K562 (cell line): ENCODE measurements around the gene ZBTB47. TPM values are rescaled to one million over a fixed set of nuclear protein-coding genes. Genes with fewer than 3 reads are reported as not detected.

Experiments
- ADNP ChIP-seq: fragments of 200-800 bp; sonication (Bioruptor generic); IDR thresholded peaks from 2 replicates; pipeline ENCODE4 v1.6.1; 2016; ENCODE audit warnings: missing genetic modification characterization, missing compliant biosample characterization
- BRF1 ChIP-seq: IDR thresholded peaks from 3 replicates; pipeline ENCODE4 v1.6.1; 2011; ENCODE audit warnings: borderline replicate concordance, mild to moderate bottlenecking; ENCODE audit not compliant: insufficient read length; ENCODE audit errors: extremely low read depth
- CBFA2T3 ChIP-seq: fragments of 450-650 bp; IDR thresholded peaks from 2 replicates; pipeline ENCODE4 v1.6.1; 2017
- E2F6 ChIP-seq, 2 experiments: IDR thresholded peaks; 2 replicates each; pipeline ENCODE4 v1.6.1; 2011; ENCODE audit warnings: borderline replicate concordance in 1 of 2, control low read depth in 1 of 2, low read depth in 1 of 2, low read length in 1 of 2, mild to moderate bottlenecking in 1 of 2, mixed read lengths in 1 of 2, moderate library complexity in 1 of 2; ENCODE audit not compliant: insufficient read depth in 1 of 2, insufficient read length in 1 of 2, poor library complexity in 1 of 2, severe bottlenecking in 1 of 2; ENCODE audit errors: extremely low read depth in 1 of 2
- HNRNPL ChIP-seq: fragments of 200-400 bp; formaldehyde crosslinking; IDR thresholded peaks from 2 replicates; pipeline ENCODE4 v1.6.1; 2017; ENCODE audit warnings: low read depth, mild to moderate bottlenecking, low read length
- LCOR ChIP-seq: sonication (generic); formaldehyde crosslinking; IDR thresholded peaks from 2 replicates; pipeline ENCODE4 v1.8.0; 2022; ENCODE audit warnings: mild to moderate bottlenecking, missing genetic modification reagents
- MCM5 ChIP-seq: fragments of 450-650 bp; IDR thresholded peaks from 2 replicates; pipeline ENCODE4 v1.6.1; 2016; ENCODE audit warnings: low read depth
- NFE2 ChIP-seq: IDR thresholded peaks from 2 replicates; pipeline ENCODE4 v1.6.1; 2014; ENCODE audit warnings: antibody characterized with exemption, low read depth
- POLR2AphosphoS2 ChIP-seq: IDR thresholded peaks from 2 replicates; pipeline ENCODE4 v1.6.1; 2012; ENCODE audit warnings: low read length, improper control_type of control experiment
- PURB ChIP-seq: sonication (generic); formaldehyde crosslinking; IDR thresholded peaks from 2 replicates; pipeline ENCODE4 v1.9.0; 2021; ENCODE audit warnings: low read depth, mild to moderate bottlenecking, missing genetic modification reagents
- SAFB2 ChIP-seq: fragments of 200-400 bp; formaldehyde crosslinking; IDR thresholded peaks from 2 replicates; pipeline ENCODE4 v1.6.1; 2018; ENCODE audit warnings: borderline replicate concordance, low read length, low read depth, moderate library complexity; ENCODE audit not compliant: severe bottlenecking
- SMARCA4 ChIP-seq: fragments of 450-650 bp; IDR thresholded peaks from 2 replicates; pipeline ENCODE4 v1.6.1; 2016
- SNAPC5 ChIP-seq: fragments of 250-450 bp; sonication (Bioruptor Pico); IDR thresholded peaks from 2 replicates; pipeline ENCODE4 v1.8.0; 2021; ENCODE audit warnings: moderate library complexity, mild to moderate bottlenecking, inconsistent platforms
- TFAM ChIP-seq: fragments of 250-450 bp; sonication (Bioruptor Pico); conservative IDR thresholded peaks from 2 replicates; pipeline ENCODE4 v1.5.0; 2021; ENCODE audit warnings: mild to moderate bottlenecking, moderate library complexity
- ZFP1 ChIP-seq: fragments of 450-650 bp; formaldehyde crosslinking; IDR thresholded peaks from 2 replicates; pipeline ENCODE4 v1.4.0; 2020; ENCODE audit warnings: mild to moderate bottlenecking, mixed read lengths
- ZNF316 ChIP-seq: fragments of 450-650 bp; IDR thresholded peaks from 2 replicates; pipeline ENCODE4 v1.6.1; 2016
- ZNF445 ChIP-seq: fragments of 250-450 bp; sonication (Bioruptor Pico); IDR thresholded peaks from 2 replicates; pipeline ENCODE4 v1.4.0; 2020; ENCODE audit warnings: low read depth, mild to moderate bottlenecking, moderate library complexity
- polyA plus RNA-seq, 8 experiments: library from polyadenylated mRNA; depleted of rRNA in 4 of 8; stranded (reverse) in 5 of 8; unstranded in 3 of 8; fragments of >200 nt; fragmentation: Nextera tagmentation in 2 of 8; fragmentation: Illumina TruSeq in 1 of 8; extraction: Ambion mirVana in 2 of 8; extraction: Trizol in 1 of 8; gene quantifications; 2 replicates each; pipeline versions ENCODE4 v1.2.1 to v1.2.3, GENCODE V29; 2011 to 2014; ENCODE audit warnings: inconsistent platforms in 1 of 8, missing spikeins in 1 of 8
- total RNA-seq, 7 experiments: library from RNA; depleted of rRNA in 6 of 7; stranded (reverse); fragments of >200 nt in 6 of 7; fragmentation: Illumina TruSeq in 2 of 7; extraction: Trizol in 2 of 7; gene quantifications; 2 replicates each; pipeline versions ENCODE4 v1.2.1 to v1.2.3, GENCODE V29; 2011 to 2021; ENCODE audit warnings: low replicate concordance in 1 of 7
- TF ChIP-seq, protein P1 (sequence below): sonication (generic); IDR thresholded peaks from 2 replicates; pipeline ENCODE4 v1.6.1; 2016
- TF ChIP-seq, protein P2 (sequence below): fragments of 250-450 bp; sonication (Bioruptor Pico); IDR thresholded peaks from 2 replicates; pipeline ENCODE4 v1.4.0; 2020; ENCODE audit warnings: mild to moderate bottlenecking, moderate library complexity, borderline replicate concordance

ZBTB47 gene
- total and polyA plus RNA-seq, 9 of the 15 experiments (the other 6 are each of a cell fraction or from before 2014, with no cell fraction given): 0.11 to 4.6 (median 1.7) TPM; not detected in 1

DNA sequence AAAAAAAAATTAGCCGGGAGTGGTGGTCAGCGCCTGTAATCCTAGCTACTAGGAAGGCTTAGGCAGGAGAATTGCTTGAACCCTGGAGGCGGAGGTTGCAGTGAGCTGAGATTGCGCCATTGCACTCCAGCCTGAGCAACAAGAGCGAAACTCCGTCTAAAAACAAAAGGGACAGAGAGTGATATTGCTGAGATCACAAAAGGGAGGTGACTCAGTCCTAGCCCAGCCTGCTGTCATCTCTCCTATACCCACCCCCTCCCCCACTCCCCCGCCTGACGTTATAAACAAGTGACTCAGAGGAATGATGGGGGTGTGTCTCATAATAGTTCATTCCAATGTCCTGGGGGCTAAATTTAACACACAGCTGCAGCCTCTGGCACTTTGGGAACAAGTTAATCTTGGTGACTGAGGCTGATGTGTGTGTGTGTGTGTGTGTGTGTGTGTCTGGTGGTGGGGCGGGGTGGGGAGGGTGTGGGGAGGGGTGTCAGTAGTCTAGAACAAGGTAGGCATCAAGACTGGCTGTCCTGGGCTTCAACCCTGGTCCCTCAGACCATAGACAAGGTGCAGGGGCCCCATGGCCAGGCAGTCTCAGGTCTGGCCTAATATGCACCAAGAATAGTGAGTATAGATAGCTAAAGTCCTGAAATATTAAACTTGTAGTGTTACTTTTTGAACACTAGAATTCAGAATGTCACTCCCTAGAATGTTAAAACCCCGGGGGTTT lies 30.5 kb downstream of the ZBTB47 start (continued):
- TF ChIP-seq ZNF316 (peak; percentile 79), TFAM (CRISPR knock-in tag) (no peak), PURB (no peak), HNRNPL (no peak), MCM5 (no peak), ZNF445 (CRISPR knock-in tag) (no peak), ADNP (no peak), LCOR (CRISPR knock-in tag) (no peak), E2F6 (IDR thresholded peaks at IDR 0.05; ENCODE audit: borderline replicate concordance in 1 of 2, extremely low read depth in 1 of 2, insufficient read depth in 1 of 2, insufficient read length in 1 of 2, low read depth in 1 of 2, low read length in 1 of 2, poor library complexity in 1 of 2, severe bottlenecking in 1 of 2) (no peak), POLR2AphosphoS2 (no peak), SMARCA4 (peak; percentile 59), BRF1 (no peak), NFE2 (0 out of 2 replicates have a peak, but pooled peaks have one; percentile 29), SAFB2 (no peak), ZFP1 (no peak), CBFA2T3 (no peak), SNAPC5 (CRISPR knock-in tag) (no peak)
- TF ChIP-seq, protein P1, sequence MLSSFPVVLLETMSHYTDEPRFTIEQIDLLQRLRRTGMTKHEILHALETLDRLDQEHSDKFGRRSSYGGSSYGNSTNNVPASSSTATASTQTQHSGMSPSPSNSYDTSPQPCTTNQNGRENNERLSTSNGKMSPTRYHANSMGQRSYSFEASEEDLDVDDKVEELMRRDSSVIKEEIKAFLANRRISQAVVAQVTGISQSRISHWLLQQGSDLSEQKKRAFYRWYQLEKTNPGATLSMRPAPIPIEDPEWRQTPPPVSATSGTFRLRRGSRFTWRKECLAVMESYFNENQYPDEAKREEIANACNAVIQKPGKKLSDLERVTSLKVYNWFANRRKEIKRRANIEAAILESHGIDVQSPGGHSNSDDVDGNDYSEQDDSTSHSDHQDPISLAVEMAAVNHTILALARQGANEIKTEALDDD: no peak
- TF ChIP-seq, protein P2, sequence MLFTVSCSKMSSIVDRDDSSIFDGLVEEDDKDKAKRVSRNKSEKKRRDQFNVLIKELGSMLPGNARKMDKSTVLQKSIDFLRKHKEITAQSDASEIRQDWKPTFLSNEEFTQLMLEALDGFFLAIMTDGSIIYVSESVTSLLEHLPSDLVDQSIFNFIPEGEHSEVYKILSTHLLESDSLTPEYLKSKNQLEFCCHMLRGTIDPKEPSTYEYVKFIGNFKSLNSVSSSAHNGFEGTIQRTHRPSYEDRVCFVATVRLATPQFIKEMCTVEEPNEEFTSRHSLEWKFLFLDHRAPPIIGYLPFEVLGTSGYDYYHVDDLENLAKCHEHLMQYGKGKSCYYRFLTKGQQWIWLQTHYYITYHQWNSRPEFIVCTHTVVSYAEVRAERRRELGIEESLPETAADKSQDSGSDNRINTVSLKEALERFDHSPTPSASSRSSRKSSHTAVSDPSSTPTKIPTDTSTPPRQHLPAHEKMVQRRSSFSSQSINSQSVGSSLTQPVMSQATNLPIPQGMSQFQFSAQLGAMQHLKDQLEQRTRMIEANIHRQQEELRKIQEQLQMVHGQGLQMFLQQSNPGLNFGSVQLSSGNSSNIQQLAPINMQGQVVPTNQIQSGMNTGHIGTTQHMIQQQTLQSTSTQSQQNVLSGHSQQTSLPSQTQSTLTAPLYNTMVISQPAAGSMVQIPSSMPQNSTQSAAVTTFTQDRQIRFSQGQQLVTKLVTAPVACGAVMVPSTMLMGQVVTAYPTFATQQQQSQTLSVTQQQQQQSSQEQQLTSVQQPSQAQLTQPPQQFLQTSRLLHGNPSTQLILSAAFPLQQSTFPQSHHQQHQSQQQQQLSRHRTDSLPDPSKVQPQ (CRISPR knock-in tag): no peak
